Aorta (tissue), 5 donors: Measurements from ENCODE around the gene FAM177B. TPM values are rescaled to one million over a fixed set of nuclear protein-coding genes. Genes with fewer than 3 reads are reported as not detected.

Experiments used
- ATAC-seq: fragments of 200-7000 bp; cut with Tn5 transposase; one replicate; pipeline ENCODE4 v1.9.1; 2022; ENCODE audit warnings: moderate library complexity; ENCODE audit not compliant: low FRiP score
- DNase-seq, 2 donors: peaks; one replicate each; pipeline ENCODE4 v3.0.0-alpha.2; 2020
- H3K27ac ChIP-seq, 2 donors: one replicate each; pipeline ENCODE4 v1.5.1; 2013; ENCODE audit warnings: low read length in 2 of 2, mild to moderate bottlenecking in 2 of 2, moderate library complexity in 2 of 2, control low read depth in 1 of 2, inconsistent platforms in 1 of 2, low read depth in 1 of 2
- H3K27me3 ChIP-seq, 2 donors: one replicate each; pipeline ENCODE4 v1.6.1; 2013; ENCODE audit warnings: control low read depth in 1 of 2, low read length in 1 of 2, mild to moderate bottlenecking in 1 of 2, moderate library complexity in 1 of 2; ENCODE audit not compliant: insufficient read depth in 2 of 2, control insufficient read depth in 1 of 2
- H3K36me3 ChIP-seq, 2 donors: one replicate each; pipeline ENCODE4 v1.6.1; 2013; ENCODE audit warnings: control low read depth in 1 of 2, low read length in 1 of 2, mild to moderate bottlenecking in 1 of 2; ENCODE audit not compliant: insufficient read depth in 2 of 2, control insufficient read depth in 1 of 2
- H3K4me1 ChIP-seq, 2 donors: one replicate each; pipeline ENCODE4 v1.6.1; 2013; ENCODE audit warnings: low read length in 2 of 2, control low read depth in 1 of 2, mild to moderate bottlenecking in 1 of 2, moderate library complexity in 1 of 2; ENCODE audit not compliant: insufficient read depth in 2 of 2, control insufficient read depth in 1 of 2
- H3K4me3 ChIP-seq, 2 donors: one replicate each; pipeline ENCODE4 v1.5.1; 2013; ENCODE audit warnings: low read length in 2 of 2, control low read depth in 1 of 2, mild to moderate bottlenecking in 1 of 2
- H3K9me3 ChIP-seq: one replicate; pipeline ENCODE4 v1.6.1; 2013; ENCODE audit warnings: mild to moderate bottlenecking, low read length; ENCODE audit not compliant: control insufficient read depth
- WGBS, 2 donors: extraction: QIAGEN DNeasy Blood & Tissue Kit; methylation state at CpG; one replicate each; pipeline ENCODE4 v1.1.7; 2013; 5-methylcytosine and 5-hydroxymethylcytosine counted together
- intact Hi-C, 2 donors: fragments of 100-400 bp; cut with DNase I; formaldehyde crosslinking; loops; one replicate each; pipeline versions ENCODE4 v1.14.2 to v1.15.0; 2022
- polyA plus RNA-seq, 2 donors: library from polyadenylated mRNA; stranded (reverse); fragments of 200-250 nt; gene quantifications; one replicate each; pipeline ENCODE4 v1.2.3, GENCODE V29; 2013
- total RNA-seq, 2 donors: library from RNA; stranded (reverse); fragmentation: NEBNext Ultra II Directional; extraction: Animal tissue kit (Norgen Biotek cat#: 25700); gene quantifications; one replicate each; pipeline ENCODE4 v1.2.1, GENCODE V29; 2021
- donor health status: healthy with polysubstance abuse.
- donor health status: Bipolar disorder and iron deficiency.
- donor health status: DM: no; HTN: no; CAD: no.
- donor health status: DM: no; HTN: no; CAD: no.
- donor health status: DM: yes; HTN: yes; CAD: no.

Gene FAM177B
- total and polyA plus RNA-seq, 4 donors: 0.13 to 3.3 (median 0.18) TPM; not detected in 1

DNA sequence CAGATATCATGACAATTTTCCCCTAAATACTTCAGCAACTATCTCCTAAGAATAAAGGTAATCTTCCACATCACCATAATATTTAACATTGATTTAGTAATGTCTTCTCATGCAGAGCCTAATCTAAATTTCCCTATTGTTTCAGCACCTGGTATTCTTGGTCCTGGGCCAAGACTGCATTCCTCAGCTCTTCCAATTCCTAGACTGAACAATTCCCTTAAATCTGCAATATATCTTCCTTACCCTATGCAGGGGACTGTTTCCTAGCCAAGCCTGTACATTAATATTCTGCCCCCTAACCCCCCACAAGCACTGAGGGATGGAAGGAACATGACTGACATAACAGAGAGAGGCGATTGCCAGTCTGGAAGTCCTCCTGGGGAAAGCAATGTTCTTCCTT, 49.1 kb downstream of the FAM177B start:
- DNase-seq (no peak), ATAC-seq (no peak)
- no peak overlapping the region for H3K27ac ChIP-seq
- H3K9me3 ChIP-seq: no peaks in the 10 kb centered on the region
- no peak overlapping the region for H3K4me3 ChIP-seq
- intact Hi-C loops: no loop called here
- WGBS, 2 donors: 79 to 82% methylated on average over 1 of the region's 1 CpG
- no peaks in the 10 kb centered on the region for H3K4me1 ChIP-seq
- no peaks in the 10 kb centered on the region for H3K36me3 ChIP-seq
- H3K27me3 ChIP-seq: no peaks in the 10 kb centered on the region

GRCh38 chr1:222787729-222788128, 50.7 kb downstream of the FAM177B start:
- Histone ChIP-seq H3K27ac (no peak overlapping the region), H3K9me3 (no peaks in the 10 kb centered on the region), H3K27me3 (no peaks in the 10 kb centered on the region), H3K36me3 (no peaks in the 10 kb centered on the region), H3K4me3 (no peak overlapping the region), H3K4me1 (no peaks in the 10 kb centered on the region)
- WGBS, 2 donors: 72 to 91% methylated on average over 4 of the region's 4 CpGs
- no peak for DNase-seq
- ATAC-seq: no peak
- intact Hi-C loops: no loop called here

DNA sequence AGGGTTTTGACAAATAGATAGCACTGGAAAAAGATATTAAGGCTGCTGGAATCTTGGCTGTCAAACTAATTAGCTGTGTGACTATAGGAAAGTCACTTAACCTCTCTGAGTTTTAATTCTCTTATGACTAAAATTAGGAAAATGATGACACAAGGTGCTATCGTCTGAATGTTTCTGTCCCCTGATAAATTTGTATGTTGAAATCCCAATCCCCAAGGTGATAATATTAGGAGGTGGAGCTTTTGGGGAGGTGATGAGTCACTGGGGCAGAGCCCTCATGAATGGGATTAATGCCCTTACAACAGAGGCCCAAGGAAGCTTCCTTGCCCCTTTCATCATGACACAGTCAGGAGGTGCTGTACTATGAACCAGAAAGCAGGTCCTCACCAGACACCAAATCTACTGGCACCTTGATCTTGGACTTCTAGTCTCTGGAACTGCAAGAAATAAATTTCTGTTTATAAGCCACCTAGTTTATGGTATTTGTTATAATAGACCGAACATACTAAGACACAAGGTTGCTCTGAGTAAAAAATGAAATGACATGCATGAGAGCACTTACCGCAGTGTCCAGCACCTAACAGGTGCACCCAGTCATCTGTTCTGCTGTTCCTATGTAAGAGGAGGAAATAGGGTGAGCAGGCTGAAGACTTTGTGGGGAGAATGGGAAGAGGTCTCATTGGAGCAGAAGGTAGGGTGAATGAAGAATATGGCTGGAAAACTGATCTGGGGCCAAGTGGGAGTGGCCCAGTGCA, 51.6 kb downstream of the FAM177B start:
- intact Hi-C loops: no loop called here
- WGBS, 2 donors: 88 to 92% methylated on average over 3 of the region's 3 CpGs
- Histone ChIP-seq H3K4me1 (no peaks in the 10 kb centered on the region), H3K27ac (no peak overlapping the region), H3K36me3 (no peaks in the 10 kb centered on the region), H3K27me3 (no peaks in the 10 kb centered on the region), H3K9me3 (no peaks in the 10 kb centered on the region), H3K4me3 (no peak overlapping the region)
- no peak for ATAC-seq
- DNase-seq: no peak

- Histone ChIP-seq H3K9me3 (no peaks in the 10 kb centered on the region), H3K27me3 (no peaks in the 10 kb centered on the region), H3K36me3 (no peaks in the 10 kb centered on the region), H3K4me3 (no peak overlapping the region), H3K27ac (no peak overlapping the region), H3K4me1 (no peaks in the 10 kb centered on the region)
- WGBS, 2 donors: 77 to 78% methylated on average over 2 of the region's 2 CpGs
- intact Hi-C loops: loop anchor here (5.0 to 10.0 kb wide), 2 partner anchors 215 to 292 kb away; no protein-coding TSS in a partner anchor
- ATAC-seq (no peak), DNase-seq (no peak)
These were observed 53.1 kb downstream of the FAM177B start for GRCh38 chr1:222790115-222790514.

- ATAC-seq: no peak
- WGBS, 2 donors: 89 to 90% methylated on average over 4 of the region's 4 CpGs
- H3K4me1 ChIP-seq: no peaks in the 10 kb centered on the region
- no peak overlapping the region for H3K27ac ChIP-seq
- H3K27me3 ChIP-seq: no peaks in the 10 kb centered on the region
- intact Hi-C loops: loop anchor here (5.0 to 10.0 kb wide), 2 partner anchors 214 to 292 kb away; no protein-coding TSS in a partner anchor
- H3K9me3 ChIP-seq: no peaks in the 10 kb centered on the region
- no peak for DNase-seq
- H3K4me3 ChIP-seq: no peak overlapping the region
- no peaks in the 10 kb centered on the region for H3K36me3 ChIP-seq
These were observed 53.5 kb downstream of the FAM177B start for GRCh38 chr1:222790520-222790919.

DNA sequence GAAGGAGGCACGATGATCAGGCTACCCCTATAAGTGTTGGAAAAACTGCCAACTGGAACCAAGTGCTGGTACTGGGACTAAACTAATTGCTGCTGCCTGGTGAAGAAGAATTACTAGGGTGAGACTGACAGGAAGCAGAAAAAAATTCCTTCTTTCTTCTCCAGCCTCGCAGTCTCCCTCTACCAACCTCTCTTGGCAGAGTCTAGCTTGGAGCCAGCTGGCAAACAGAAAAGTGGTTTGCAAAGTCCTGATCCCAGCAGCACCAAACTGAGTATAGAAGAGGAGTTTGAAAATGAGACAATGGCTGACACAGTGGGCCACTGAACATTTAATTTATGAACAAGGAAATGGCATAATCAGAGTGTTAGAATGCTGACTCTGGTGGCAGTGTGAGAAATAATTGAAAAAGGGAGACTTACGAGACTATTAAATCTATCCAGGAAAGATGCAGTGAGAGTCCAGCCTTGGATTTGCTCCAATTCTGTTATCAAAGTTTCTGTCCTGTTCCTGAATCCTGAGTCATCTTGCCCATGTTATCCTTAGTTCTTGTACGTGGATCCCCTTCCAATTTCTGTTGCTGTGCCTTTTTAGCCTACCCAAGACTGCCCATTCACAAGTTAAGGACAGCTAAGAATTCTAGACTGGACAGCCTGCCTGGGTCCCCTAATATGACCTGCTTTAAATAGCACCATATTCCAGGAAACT, 54.2 kb downstream of the FAM177B start:
- intact Hi-C loops: loop anchor here (5.0 to 10.0 kb wide), 2 partner anchors 214 to 291 kb away; no protein-coding TSS in a partner anchor
- no peak for ATAC-seq
- no peaks in the 10 kb centered on the region for H3K9me3 ChIP-seq
- H3K4me1 ChIP-seq: no peaks in the 10 kb centered on the region
- H3K36me3 ChIP-seq: no peaks in the 10 kb centered on the region
- H3K27ac ChIP-seq: no peak overlapping the region
- H3K4me3 ChIP-seq: no peak overlapping the region
- H3K27me3 ChIP-seq: no peaks in the 10 kb centered on the region
- WGBS, 2 donors: 22 to 31% methylated on average over 4 of the region's 4 CpGs
- DNase-seq: no peak

DNA sequence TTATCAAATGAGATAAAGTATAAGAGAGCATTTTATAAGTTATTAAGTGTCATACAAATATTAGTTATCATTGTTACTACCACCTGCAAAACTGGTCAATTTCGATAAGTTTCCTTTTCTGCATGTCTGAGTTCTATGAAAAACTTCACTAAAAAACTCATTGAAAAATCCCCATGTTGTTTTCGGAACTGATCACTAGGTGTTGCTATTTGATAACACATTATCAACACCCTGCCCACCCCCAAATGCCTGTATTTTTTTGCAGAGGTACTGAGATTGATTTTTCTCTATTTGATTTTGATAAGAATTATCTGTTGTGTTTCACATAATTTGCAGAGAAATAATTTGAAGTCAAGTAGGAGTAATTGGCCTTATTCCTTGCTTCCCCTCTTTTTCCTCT, 55.7 kb downstream of the FAM177B start:
- intact Hi-C loops: loop anchor here (1.0 to 10.0 kb wide), 3 partner anchors 212 to 290 kb away; no protein-coding TSS in a partner anchor
- Histone ChIP-seq H3K36me3 (no peaks in the 10 kb centered on the region), H3K4me3 (no peak overlapping the region), H3K9me3 (no peaks in the 10 kb centered on the region), H3K4me1 (no peaks in the 10 kb centered on the region), H3K27ac (no peak overlapping the region), H3K27me3 (no peaks in the 10 kb centered on the region)
- no peak for ATAC-seq
- no peak for DNase-seq
- WGBS, 2 donors: 8 to 17% methylated on average over 2 of the region's 2 CpGs

DNA sequence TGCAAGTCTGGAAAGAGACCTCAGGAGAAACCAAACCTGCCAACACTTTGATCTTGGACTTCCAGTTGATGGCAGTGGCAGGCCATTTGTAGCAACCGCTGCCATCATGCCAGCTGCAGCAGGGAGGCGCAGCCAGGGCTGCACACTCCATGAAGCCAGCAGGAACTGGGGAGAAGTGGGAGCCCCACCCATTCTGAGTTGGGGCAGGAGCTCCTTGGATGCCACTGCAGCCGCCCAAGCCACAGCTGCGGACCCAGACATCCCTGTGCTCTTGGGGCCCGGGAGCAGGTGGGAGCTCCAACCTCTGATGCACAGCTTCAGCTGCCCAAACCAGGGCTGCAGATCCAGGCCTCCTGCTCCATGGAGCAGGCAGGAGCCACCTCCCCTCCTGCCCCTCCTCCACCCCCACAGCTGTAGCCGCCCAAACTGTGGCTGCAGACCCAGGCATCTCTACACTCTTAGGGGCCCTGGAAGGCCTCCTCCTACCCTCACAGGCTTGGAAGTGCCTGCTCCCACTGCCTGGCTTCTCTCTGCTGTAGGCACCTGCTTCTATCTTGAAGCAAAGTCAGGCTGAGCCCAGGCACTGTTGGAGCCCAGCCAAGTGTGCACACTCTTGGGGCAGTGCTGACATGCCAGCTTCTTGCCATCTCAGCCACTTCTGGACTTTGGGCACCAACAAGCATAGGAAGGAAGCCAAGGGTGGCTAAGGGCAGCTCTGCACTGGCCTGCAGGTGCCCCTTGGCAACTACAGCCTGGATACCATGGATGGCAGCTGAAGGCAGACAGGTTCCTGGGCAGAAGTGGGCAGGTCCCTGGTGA, 57.9 kb downstream of the FAM177B start:
- Histone ChIP-seq H3K9me3 (no peaks in the 10 kb centered on the region), H3K27me3 (no peaks in the 10 kb centered on the region), H3K27ac (no peak overlapping the region), H3K4me3 (no peak overlapping the region), H3K4me1 (no peaks in the 10 kb centered on the region), H3K36me3 (no peaks in the 10 kb centered on the region)
- intact Hi-C loops: loop anchor here (5.0 to 10.0 kb wide), 2 partner anchors 210 to 287 kb away; no protein-coding TSS in a partner anchor
- 78 to 81% methylated on average over 6 of the region's 6 CpGs for WGBS, 2 donors
- peak; percentile 21 for ATAC-seq
- no peak for DNase-seq
